ENCODE results near the gene NTF3. TPM values are rescaled to one million over a fixed set of nuclear protein-coding genes. Genes with fewer than 3 reads are reported as not detected.

NTF3 gene
- total RNA-seq, 1 donor from 2014 or later: not detected

DNA sequence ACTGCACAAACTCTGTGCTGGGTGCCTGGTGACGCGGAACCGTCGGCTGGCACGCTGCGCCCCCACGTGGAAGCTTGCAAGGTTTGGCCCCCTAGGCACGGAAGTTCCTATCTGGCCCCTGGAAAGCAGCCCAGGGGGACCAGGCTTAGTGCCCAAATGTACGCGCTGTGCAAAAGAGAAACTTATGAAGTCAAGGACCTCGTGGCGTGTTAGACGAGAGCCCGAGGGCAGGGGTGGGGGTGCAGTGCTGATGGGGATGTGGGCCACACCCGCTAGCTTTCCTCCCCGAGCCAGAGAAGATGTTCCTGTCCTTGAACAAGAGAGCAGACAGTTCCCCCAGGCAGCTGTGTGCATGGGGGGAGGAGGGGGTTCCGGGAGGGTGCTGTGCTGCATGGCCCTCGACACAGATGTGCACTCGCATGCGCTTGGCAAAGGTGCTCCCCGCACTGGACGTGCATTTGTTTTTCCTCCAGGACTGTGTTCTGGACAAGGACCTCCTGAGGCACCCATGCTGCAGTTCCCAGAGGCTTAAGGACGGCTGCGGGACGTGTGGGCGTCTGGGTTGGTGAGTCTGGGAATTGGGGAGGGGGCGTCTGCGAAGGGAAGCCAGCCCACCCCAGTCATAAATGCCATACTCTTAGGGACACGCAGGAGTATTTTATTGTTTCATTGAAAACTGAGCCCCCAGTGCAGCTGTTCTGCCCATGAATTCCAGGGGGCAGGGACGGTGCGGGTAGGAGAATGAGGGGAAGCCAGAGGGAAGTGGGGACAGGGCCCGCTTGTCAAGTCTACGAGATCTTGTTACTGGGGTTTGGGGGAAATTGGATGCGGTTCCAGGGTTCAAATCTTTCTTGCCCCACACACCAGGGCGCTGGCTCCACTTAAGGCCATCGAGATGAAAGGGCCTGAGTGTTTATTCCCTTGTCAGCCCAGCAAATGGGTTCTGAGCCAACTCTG, 80.0 kb downstream of the NTF3 start:
- TF ChIP-seq, protein P1, sequence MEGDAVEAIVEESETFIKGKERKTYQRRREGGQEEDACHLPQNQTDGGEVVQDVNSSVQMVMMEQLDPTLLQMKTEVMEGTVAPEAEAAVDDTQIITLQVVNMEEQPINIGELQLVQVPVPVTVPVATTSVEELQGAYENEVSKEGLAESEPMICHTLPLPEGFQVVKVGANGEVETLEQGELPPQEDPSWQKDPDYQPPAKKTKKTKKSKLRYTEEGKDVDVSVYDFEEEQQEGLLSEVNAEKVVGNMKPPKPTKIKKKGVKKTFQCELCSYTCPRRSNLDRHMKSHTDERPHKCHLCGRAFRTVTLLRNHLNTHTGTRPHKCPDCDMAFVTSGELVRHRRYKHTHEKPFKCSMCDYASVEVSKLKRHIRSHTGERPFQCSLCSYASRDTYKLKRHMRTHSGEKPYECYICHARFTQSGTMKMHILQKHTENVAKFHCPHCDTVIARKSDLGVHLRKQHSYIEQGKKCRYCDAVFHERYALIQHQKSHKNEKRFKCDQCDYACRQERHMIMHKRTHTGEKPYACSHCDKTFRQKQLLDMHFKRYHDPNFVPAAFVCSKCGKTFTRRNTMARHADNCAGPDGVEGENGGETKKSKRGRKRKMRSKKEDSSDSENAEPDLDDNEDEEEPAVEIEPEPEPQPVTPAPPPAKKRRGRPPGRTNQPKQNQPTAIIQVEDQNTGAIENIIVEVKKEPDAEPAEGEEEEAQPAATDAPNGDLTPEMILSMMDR (IDR thresholded peaks at IDR 0.05; ENCODE audit: insufficient read depth, low read length, poor library complexity, severe bottlenecking): peak; percentile 39
- no peak for DNase-seq (ENCODE audit: low read depth)
- Histone ChIP-seq H3K27me3 (ENCODE audit: control insufficient read depth, insufficient read depth, low read length) (peaks cover 6% of the 10 kb centered on the region), H3K36me3 (ENCODE audit: control insufficient read depth, insufficient read depth, low read length) (no peaks in the 10 kb centered on the region), H3K4me3 (ENCODE audit: low read depth, low read length) (no peak overlapping the region)

DNA sequence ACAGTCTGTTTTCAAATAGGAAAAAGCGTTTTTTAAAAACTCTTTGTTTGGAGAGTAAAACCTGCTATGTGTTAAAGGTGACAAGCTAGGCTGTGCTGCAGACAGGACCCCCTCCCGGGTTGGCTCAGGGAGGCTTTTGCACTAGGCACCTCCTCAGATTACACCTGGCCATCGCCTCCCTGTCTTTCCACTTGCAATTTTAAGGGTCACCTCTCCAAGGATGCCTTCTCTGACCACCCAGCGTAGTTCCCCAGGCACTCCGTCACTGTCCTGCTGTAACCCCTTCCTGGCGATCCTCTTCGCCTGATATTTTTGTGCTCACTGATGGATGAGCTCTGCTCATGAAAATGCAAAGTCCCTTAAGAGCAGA, 80.7 kb downstream of the NTF3 start:
- TF ChIP-seq, protein P1 (IDR thresholded peaks at IDR 0.05; ENCODE audit: insufficient read depth, low read length, poor library complexity, severe bottlenecking): no peak
- no peak for DNase-seq (ENCODE audit: low read depth)
- Histone ChIP-seq H3K36me3 (ENCODE audit: control insufficient read depth, insufficient read depth, low read length) (no peaks in the 10 kb centered on the region), H3K4me3 (ENCODE audit: low read depth, low read length) (no peak overlapping the region), H3K27me3 (ENCODE audit: control insufficient read depth, insufficient read depth, low read length) (peaks cover 6% of the 10 kb centered on the region)

DNA sequence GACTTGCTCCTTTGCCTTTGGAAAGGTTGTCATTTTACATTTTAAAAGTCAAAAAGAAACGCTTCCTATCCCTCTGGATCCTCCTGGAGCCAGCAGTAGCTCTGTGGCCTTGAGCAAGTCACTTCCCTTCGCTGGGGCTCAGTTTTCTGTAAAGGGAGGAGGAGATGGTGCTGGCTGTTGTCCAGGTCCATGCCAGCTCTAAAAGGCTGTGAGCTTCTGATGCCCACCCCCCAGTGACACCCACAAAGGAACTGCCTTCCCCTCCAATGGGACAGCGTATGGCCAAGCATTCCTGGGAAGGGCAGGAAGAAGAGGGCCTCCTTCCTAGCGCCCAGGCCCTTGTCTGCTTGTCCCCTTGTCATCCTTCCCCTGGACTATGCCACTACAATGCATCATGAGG, 81.5 kb downstream of the NTF3 start:
- no peak for DNase-seq (ENCODE audit: low read depth)
- Histone ChIP-seq H3K27me3 (ENCODE audit: control insufficient read depth, insufficient read depth, low read length) (peaks cover 6% of the 10 kb centered on the region), H3K36me3 (ENCODE audit: control insufficient read depth, insufficient read depth, low read length) (no peaks in the 10 kb centered on the region), H3K4me3 (ENCODE audit: low read depth, low read length) (no peak overlapping the region)
- TF ChIP-seq, protein P1 (IDR thresholded peaks at IDR 0.05; ENCODE audit: insufficient read depth, low read length, poor library complexity, severe bottlenecking): no peak

DNA sequence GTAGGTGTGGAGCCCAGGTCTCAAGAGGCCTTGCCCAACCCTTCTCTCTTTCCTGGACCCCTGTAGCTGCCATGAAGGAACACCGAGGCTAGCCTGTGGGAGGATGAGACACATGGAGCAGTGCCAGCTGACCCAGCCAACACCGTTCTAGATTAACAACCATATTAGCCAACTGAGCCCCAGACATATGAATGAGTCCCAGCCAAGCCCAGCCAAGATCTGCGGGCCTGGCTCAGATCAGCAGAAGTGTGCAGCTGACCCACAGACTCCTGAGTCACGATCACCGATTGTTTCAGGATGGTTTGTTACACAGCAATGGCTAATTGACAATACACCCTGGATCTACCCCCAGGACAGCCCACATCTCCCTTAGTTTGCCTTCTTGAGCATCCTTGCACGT, 82.1 kb downstream of the NTF3 start:
- DNase-seq (ENCODE audit: low read depth): no peak
- H3K4me3 ChIP-seq (ENCODE audit: low read depth, low read length): no peak overlapping the region
- no peaks in the 10 kb centered on the region for H3K36me3 ChIP-seq (ENCODE audit: control insufficient read depth, insufficient read depth, low read length)
- peaks cover 6% of the 10 kb centered on the region for H3K27me3 ChIP-seq (ENCODE audit: control insufficient read depth, insufficient read depth, low read length)
- TF ChIP-seq, protein P1 (IDR thresholded peaks at IDR 0.05; ENCODE audit: insufficient read depth, low read length, poor library complexity, severe bottlenecking): no peak

DNA sequence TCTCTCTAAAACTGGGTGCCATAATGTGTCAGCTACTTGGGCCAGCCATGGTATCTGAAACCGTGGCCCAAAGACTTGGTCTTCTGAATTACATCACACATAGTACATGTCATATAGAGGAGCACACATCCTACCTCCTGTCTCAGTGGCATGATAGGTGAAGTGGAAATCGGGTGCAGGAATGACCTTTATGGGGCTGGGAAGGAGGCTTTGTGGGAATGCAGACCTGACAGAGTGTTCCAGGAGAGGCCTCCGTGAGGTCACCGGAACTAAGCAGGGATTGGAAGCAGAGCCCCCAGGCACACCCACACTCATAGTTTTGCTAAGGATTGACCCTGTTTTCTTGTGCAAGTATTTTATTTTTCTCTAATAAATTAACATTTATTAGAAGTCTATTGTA, 82.6 kb downstream of the NTF3 start:
- Histone ChIP-seq H3K27me3 (ENCODE audit: control insufficient read depth, insufficient read depth, low read length) (peaks cover 6% of the 10 kb centered on the region), H3K36me3 (ENCODE audit: control insufficient read depth, insufficient read depth, low read length) (no peaks in the 10 kb centered on the region), H3K4me3 (ENCODE audit: low read depth, low read length) (no peak overlapping the region)
- TF ChIP-seq, protein P1 (IDR thresholded peaks at IDR 0.05; ENCODE audit: insufficient read depth, low read length, poor library complexity, severe bottlenecking): no peak
- DNase-seq (ENCODE audit: low read depth): no peak
